ENCODE data around the gene AKR1B15.
A peak's percentile ranks its signal among the peaks of the same experiment; 100 is the strongest.
"Not testable (repeated sequence)": the region's sequence is repeated elsewhere in the genome, so short reads cannot be mapped to it uniquely, and the experiment has no call there.

The AKR1B15 gene

DNA sequence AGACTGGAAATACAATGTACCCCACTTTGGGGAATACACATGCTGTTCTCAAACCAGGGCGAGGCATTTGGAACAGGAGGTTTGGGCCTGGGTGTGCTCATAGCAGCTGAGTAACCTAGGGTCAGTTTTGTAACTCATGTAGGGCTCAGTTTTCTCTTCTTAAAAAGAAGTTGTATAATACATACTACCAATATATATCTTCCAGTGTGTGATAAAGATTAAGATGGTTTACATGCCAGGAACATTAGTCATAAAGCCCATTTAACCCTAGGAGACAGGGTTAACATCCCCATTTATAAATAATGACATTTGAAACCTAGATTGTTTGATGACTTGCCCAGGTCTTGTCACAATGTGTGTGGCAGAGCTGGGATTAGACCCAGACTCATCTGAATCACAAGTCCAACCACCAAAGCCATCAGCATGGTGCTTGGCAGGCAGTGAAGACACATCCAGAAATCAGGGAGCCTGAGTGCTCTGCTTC, 15.6 kb upstream of the AKR1B15 start:
- no peak for DNase-seq

DNA sequence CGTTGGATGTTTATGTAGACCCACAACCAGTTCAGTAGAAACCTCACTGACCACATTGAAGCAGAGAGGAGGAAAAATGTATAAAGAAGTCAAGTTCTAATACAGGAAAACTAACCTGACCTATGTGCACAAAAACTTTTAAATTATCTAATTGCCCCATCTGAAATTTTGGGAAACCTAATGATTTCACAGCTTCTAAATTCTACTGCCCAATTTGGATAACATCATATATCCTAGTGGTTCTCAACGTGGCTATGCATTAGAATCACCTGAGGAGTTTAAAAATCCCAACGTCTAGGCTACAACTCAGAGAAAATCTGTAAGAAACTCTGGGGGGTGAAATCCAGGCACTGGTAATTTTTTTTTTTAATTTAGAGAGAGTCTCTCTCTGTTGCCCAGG, 14.3 kb upstream of the AKR1B15 start:
- no peak for DNase-seq

DNA sequence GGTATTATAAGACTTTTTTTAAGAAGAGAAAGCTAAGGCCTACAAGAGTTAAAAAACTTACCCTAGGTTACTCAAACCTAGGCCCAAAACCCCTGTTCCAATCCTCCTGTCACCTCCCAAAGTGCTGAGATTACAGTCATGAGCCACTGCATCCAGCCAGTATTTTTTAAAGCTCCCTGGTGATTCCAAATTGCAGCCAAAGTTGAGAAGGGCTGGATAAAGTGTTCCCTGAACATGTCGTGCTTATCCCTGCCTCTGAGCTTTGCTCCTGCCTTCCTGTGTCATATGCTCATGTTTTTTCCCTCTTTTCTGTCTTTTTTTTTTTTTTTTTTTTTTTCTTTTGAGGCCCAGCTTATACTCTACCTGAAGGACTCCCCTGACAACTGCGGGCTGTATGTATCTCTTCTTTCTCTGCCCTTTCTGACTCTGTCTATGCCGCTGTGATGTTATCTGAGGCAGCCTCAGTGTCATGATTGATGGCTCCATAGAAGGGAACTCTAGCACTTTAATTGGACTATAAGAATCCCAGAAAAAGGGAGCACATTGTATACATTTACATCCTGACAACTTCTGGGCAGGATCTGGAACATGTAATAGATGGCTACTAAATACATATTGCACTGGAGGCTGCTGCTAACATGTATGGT, 13.5 kb upstream of the AKR1B15 start:
- DNase-seq = no peak

DNA sequence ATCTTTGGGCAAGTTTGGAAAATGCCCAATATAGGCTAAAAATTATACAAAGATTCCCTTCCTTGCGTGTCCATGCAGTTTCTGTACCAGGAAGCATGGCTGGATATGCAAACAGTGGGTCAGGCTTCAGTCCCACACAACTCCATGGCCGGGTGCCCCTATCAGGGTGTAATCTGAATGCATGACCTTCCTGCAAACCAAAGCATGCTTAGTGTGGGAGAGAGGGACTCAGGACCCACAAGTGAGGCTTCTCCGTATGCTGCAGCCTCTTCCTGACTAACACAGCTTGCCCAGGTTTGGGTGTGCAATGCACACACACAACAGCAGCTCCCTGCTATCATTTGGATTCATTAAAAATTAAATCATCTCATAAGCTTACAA, 13.0 kb upstream of the AKR1B15 start:
- no peak for DNase-seq

DNA sequence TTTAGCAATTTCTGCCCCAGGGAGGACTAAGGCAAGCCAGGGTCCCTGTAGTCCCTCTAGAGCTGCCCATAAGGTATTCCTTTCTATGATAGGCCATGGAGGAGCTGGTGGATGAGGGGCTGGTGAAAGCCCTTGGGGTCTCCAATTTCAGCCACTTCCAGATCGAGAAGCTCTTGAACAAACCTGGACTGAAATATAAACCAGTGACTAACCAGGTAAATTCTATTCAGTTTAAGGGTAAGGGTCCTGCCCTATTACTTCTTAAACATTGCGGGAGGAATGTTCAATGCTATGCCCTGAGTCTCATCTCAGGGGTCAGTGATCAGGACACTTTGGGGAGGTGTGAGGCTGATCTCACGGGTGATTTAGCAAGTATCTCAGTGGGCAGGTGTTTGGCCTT, 12.4 kb upstream of the AKR1B15 start:
- not testable (repeated sequence) for DNase-seq

DNA sequence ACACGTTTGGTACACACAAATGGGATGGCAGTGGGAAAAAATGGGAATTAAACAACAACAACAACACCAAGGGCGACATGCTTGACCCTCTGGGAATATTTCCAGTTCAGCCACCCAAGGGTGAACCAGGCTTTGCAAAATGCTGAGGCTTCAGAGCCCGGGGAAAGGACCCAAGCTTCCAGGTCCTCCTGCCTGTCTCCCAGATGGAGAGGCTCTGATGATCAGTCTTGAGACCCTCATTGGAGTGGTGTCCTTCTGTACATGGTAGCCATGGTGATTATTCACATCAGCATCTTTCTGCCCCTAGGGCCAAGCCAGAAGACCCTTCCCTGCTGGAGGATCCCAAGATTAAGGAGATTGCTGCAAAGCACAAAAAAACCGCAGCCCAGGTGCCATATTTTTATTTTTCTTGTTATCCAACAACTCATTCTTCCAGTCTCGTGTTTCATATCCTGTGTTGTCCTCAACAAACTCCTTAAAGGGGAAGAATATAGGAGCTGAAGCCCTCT, 11.6 kb upstream of the AKR1B15 start:
- DNase-seq = not testable (repeated sequence)

DNA sequence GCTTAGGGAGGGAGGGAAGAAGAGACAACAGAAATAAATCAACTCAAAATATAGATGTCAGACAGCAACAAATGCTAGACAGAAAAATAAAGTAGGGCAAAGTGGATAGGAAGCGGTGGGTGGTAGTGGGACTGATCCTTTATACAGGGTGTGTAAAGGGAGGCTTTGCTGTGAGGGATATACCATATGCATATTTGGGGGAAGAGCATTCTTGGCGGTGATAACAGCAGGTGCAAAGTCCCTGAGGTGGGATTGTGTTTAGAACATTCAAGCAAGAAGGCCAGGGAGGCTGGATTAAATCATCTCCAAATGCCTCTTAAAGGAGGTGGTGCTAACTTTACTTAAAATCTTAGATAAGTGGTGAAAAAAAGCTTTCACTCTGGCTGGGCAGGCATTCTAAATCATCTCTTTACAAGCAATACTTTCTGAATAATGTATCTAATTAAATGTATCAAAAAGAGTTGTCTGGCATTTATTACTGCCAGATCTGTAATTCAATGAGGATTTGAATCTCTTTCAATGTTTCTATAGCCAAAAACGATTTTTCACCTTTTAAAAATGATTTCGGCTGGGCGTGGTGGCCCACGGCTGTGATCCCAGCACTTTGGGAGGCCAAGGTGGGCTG, 9.4 kb upstream of the AKR1B15 start:
- no peak for DNase-seq

DNA sequence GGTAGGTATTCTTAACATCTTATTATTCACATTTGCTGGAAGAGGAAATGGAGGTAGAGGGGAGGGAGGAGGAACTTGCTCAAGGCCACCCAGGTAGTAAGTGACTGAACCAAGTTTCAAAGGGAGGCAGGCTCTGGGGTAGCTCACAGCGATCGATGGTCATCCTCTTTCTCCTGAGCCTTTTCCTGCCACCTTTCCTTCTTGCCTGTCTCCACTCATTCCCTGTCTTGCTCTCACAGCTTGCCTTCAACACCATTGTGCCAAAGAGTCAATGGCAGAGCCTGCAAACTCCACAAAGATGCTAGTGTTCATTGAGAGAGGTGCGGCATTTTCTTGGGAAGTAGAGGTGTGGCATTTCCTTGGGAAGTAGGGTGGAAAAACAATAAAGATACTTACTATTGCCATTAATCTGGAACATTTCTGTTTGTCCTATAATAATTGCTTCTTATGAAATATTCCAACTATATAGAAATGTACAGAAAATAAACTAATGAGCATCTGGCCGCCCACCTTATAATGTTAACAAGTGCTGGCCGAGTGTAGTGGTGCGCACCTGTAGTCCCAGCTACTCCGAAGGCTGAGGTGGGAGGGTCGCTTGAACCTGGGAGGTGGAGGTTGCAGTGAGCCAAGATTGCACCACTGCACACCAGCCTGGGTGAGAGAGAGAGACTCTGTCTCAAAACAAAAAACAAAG, 7.3 kb upstream of the AKR1B15 start:
- not testable (repeated sequence) for DNase-seq

DNA sequence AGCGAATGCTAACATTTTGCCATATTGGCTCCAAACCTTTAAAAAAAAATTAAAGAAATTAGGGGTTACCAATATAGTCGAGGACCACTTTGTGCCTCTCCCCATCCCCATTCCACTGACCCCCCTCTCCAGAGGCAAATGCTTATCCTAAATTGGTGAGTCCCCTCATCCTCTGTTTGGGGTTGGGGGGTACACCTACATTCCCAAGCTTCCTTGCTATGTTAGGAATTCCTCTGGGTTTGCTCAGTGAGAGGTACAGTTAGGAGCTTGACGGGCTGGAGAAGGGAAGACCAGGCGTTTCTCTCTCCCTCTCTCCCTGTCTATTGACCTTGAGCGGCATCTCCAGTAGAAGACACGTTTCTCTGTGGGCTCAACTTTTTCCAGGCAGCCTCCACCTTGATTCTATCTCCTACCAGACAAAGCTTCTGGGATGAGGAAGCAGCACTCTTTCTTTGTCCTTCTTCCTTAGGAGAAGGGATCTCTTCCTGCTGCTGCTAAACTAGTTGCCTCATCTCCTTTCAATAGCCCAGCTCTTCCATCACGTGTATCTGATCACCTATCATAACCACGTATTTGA, 6.6 kb upstream of the AKR1B15 start:
- DNase-seq = no peak

DNA sequence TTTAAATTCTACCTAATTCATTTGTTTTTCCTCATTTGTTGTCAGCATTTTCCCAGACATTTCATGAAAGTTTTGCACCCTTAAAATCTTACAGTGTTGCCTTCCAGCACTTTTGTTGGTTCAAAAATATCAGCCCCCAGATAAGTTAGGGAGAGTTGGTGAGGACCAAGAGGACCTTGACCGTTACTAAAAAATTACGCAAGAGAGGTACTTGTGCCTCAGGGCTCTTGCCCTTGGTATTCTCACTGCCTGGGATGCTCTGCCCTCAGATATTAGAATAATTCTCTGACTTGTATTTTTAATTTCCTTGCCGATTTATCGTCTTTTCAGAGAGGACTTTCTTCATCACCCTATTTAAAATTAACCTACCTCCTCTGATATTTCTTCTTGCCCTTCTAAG, 3.5 kb upstream of the AKR1B15 start:
- no peak for DNase-seq

DNA sequence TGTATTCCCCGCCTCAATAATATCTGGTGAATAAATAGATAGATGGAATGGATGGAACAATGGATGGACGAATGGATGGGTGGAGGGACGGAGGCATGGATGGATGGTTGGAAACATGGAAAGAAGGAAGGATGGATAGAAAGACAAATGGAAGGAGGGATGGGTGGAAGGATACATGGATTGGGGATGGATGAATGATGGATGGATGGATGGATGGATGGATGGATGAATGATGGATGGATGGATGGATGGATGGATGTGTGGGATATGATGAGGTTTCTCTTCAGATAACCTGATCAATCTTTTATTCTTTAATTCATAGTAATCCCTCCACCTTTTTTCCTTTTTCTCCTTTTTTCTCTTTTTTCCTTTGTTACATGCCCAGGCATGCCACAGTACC, 3.0 kb upstream of the AKR1B15 start:
- no peak for DNase-seq

DNA sequence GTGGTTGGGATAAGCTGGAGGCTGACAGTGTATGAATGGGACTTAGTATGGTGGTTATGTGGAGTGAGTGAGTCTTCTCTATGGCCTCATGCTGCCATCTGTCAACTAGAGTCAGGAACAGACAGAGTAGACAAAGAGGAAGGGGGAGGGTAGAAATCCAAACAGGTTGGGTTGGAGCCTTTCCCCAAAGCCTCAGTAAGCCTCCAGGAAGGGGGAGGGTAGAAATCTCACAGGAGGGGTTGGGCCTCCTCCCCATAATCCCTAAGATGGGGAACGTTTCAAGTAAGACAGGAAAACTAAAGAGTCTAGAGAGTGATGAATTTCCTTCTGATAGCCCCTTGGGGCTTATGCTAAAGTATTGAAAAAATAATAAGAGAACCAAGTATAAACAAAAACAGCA, 2.0 kb upstream of the AKR1B15 start:
- DNase-seq = no peak

DNA sequence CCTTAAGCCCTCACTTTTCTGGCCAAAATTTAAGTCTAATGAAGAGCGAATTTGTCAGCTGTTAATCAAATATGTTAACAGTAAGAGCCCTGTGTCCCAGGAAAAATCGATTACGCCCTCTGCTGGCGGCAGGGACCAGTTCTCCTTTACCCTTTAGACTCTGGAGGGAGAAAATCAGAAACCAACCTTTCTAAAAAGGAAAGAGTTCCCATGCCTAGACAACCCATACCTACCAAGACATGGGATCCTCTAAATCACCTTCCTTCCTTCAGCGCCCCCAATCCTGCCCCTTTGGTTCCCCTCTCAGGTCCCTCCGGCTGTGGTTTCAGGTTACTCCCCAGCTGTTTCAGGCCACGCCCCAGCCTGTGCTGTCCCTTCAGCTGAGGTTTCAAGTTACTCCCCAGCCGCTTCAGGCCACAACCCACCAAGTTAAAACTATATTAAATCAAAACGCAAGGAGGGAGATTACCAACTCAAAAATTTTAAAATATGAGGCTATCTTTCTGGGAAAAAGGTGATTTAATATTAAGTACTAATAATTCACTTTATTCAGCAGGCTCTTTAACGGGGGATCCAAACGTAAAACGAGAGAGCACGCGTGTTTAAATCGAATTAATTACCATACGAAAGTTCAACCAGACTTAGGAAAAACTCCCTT, 1.4 kb upstream of the AKR1B15 start:
- DNase-seq = peak; percentile 74 to 86 (median 81)

DNA sequence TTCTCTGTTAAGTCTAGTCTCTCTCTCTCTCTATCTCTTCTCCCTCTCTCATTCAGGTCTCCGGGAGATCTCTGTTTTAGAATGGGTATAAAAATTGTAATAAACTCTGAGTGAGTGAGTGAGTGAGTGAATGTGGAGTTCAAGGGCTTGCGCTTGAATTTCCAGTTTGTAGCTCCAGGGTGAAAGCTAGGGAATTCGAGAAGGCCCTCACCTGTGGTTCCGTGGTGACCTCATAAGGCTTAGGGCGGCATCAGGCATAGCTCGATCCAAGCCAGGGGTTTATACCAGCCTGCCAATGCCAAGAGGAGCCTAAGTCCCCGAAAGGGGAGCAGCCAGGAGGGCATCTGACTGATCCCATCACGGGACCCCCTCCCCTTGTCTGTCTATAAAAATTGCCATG, 456 bp downstream of the AKR1B15 start:
- no peak for DNase-seq

DNA sequence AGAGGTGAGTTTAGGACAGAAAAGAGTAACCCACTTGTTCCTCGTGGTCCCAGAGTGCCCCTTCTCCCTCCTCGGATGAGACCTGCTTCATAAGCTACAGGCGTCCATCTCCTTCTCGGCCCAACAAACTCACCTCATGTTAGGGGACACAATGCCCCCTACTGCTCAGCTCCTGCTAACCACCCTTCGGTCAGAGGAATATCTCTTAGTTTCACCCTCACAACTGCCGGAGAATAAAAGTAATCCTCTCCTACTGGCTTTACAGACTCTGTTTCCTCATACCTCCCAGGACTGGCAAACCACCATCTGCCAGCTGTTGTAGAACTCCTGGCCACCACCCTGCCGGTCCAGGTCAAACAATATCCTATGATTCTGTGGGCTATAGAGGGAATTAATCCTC, 3.2 kb downstream of the AKR1B15 start:
- no peak for DNase-seq

DNA sequence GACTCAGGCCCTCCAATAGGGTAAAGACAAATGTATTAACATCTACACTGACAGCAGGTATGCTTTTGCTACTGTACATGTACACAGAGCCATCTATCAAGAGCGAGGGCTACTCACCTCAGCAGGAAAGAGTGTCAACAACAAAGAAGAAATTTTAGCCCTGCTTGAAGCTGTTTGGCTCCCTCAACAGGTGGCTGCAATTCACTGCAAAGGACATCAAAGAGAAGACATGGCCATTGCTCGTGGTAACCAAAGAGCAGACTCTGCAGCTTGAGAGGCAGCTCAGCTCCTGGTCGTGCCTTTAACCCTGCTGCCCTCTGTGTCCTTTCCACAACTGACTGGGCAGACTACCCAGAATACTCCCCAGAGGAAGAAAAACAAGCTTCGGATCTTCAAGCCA, 5.1 kb downstream of the AKR1B15 start:
- no peak for DNase-seq

DNA sequence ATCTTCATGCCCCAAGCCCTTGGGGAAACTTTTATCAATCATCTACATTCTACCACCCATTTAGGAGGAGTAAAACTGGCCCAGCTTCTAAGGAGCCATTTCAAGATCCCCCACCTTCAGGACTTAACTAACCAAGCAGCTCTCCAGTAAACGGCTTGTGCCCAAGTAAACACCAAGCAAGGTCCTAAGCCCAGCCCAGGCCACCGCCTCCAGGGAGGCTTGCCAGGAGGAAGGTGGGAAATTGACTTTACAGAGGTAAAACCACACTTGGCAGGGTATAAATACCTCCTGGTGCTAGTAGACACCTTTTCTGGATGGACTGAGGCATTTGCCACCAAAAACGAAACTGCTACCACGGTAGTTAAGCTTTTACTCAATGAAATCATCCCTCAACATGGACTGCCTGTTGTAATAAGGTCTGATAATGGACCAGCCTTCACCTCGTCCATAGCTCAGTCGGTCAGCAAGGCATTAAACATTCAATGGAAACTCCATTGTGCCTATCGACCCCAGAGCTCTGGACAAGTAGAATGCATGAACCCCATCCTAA, 5.6 kb downstream of the AKR1B15 start:
- no peak for DNase-seq

DNA sequence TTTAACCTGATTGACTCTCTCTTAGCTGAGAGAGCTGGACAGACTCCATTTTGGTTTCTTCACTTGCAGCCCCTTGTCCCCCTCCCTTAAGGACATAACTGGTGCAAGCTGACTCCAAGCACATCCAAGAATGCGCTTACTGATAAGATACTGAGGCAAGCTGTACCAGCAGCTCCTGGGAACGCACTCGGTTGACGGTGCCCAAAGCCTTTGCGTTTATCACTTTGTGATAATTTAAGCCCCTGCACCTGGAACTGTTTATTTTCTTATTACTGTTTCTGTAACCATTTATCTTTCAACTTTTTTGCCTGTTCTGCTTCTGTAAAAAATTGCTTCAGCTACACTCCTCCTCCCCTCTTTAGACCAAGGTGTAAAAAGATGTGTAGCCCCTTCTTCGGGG, 8.5 kb downstream of the AKR1B15 start:
- DNase-seq = no peak

DNA sequence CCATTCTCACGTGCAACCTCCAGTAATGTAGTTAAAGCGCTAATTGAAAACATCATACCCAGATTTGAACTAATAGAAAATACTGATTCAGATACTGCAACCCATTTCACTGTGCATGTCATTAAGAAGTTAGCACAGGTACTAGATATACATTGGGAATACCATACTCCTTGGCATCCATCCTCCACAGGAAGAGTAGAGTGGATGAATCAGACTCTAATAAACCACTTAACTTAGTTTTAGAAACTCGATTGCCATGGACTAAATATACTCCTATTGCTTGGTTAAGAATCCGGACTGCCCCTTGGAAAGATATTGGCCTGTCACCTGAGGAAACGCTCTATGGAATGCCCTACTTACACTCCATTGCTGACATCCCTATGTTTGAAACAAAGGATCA, 9.5 kb downstream of the AKR1B15 start:
- DNase-seq = no peak

DNA sequence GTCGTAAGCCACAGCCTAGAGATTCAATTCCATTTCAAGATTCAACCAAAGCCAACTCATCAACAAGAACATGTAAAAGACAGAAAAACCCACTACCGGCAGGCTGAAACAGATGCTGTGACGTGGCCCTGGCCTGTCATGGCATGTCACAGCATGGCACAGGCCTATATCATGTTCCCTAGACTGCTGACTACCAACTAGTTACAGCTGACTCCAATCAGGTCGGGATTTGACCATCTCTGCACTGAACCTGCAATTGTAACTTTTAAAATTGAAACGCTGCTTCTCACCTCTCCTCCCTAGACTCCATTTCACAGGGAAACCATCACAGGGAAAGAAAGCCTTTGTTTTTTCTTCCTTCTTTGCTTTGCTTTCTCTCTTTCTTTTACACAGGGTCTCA, 12.7 kb downstream of the AKR1B15 start:
- not testable (repeated sequence) for DNase-seq

DNA sequence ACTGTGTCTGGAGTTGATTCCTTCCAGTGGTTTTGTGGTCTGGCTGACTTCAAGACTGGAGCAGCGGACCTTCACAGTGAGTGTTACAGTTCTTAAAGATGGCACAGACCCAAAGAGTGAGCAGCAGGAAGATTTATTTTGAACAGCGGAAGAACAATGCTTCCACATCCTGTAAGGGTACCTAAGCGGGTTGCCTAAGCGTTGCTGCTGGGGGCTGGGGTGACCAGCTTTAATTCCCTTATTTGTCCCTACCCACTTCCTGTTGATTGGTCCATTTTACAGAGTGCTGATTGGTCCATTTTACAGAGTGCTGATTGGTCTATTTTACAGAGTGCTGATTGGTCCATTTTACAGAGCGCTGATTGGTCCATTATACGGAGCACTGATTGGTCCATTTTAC, 13.2 kb downstream of the AKR1B15 start:
- no peak for DNase-seq

DNA sequence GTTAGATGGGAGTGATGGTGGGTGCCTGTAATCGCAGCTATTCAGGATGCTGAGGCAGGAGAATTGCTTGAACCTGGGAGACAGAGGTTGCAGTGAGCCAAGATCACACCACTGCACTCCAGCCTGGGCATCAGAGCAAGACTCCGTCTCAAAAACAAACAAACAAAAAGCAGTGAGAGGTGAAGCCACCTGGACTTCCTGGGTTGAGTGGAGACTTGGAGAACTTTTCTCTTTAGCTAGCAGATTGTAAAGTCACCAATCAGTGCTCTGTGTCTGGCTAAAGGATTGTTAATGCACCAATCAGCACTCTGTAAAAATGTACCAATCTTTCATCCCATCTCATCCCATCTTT, 14.5 kb downstream of the AKR1B15 start:
- not testable (repeated sequence) for DNase-seq

DNA sequence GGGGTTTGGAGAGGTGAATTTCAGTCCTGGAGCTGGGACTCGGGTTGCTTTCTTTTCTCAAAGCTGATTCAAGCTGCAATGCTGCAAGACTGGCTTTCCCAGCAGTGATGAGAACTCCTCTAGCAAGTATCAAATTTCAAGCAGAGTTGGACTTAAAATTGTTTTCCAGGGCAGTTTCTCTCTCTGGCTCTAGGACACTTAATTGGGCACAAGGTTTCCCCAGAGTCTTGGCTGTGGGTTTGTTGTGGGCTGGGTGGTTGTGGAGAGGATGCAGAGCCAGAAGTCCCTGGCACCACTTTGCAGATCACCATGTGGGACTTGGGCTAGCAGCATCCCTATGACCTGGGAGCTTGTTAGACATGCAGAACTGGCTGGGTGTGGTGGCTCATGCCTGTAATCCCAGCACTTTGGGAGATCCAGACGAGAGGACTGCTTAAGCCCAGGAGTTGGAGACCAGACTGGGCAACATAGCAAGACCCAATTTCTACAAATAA, 16.8 kb downstream of the AKR1B15 start:
- no peak for DNase-seq

Measured in suppressor macrophage treated with lipopolysaccharide for 1 hour (primary cell).